ENCODE measurements around the gene PRPF19. TPM values are rescaled to one million over a fixed set of nuclear protein-coding genes. Genes with fewer than 3 reads are reported as not detected.

Gene PRPF19
- total and polyA plus RNA-seq, 2 of the 13 experiments (the other 11 are each of a cell fraction or from before 2014, with no cell fraction given), result 27.4 to 91.1 TPM

DNA sequence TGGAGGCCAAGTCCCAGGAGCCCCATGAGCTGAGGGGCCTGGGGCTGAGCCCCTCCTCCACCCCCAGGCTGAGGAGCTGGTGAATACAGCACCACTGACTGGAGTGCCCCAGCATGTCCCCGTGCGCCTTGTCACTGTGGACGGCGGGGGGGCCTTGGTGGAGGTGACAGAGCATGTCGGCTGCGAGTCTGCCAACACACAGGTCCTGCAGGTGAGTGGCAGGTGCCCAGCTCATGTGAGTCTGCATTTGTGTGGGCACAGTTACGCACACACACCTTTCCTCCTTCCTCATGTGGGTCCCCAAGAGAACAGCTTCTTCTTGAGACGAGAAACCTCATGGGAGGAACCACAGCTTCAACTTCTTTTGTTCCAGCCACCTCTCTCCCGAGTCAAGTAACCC lies 25.5 kb upstream of the PRPF19 start:
- no TSS peak for BruUV-seq (replicated peaks)
- Histone ChIP-seq H3K4me2 (ENCODE audit: low read depth, low read length) (no peak overlapping the region), H3K79me2 (ENCODE audit: insufficient read depth, low read length) (no peaks in the 10 kb centered on the region), H3K27me3 (ENCODE audit: control insufficient read depth in 1 of 2, insufficient read depth in 2 of 2, low read length in 2 of 2) (no peaks in the 10 kb centered on the region), H3K36me3 (replicated peaks in 1 of 2; ENCODE audit: control insufficient read depth in 1 of 2, insufficient read depth in 2 of 2, low read length in 2 of 2) (peaks cover 3 to 4% of the 10 kb centered on the region in 2 experiments; a peak in 3 of 5 replicates), H4K20me1 (ENCODE audit: insufficient read depth, low read length) (no peaks in the 10 kb centered on the region), H2AFZ (ENCODE audit: low read length) (no peak overlapping the region), H3K4me3 (replicated peaks in 1 of 3; ENCODE audit: insufficient read depth in 1 of 3, low read depth in 2 of 3, low read length in 3 of 3) (no peak overlapping the region), H3K4me1 (ENCODE audit: insufficient read depth, low read length) (peaks cover 10% of the 10 kb centered on the region), H3K9me3 (ENCODE audit: low read length) (no peaks in the 10 kb centered on the region), H3K9ac (ENCODE audit: insufficient read depth, low read depth, low read length) (no peak overlapping the region), H3K27ac (ENCODE audit: extremely low read length, insufficient read depth, low read length) (no peak overlapping the region)
- DNase-seq (ENCODE audit: low spot score) (no peak), ATAC-seq (no peak), FAIRE-seq (no peak)
- ChIA-PET POLR2A (no interaction called here), CTCF (ENCODE audit: low intra/inter-chr PET ratio, low total read pairs) (no interaction called here)
- in situ Hi-C loops (cut with HindIII; ENCODE audit: extremely low pct_ligation_motif_present, low pct_unique_long_range_greater_than_20kb), result no loop called here
- no peak for TF ChIP-seq ZNF317 (CRISPR knock-in tag; IDR thresholded peaks at IDR 0.05)
- TF ChIP-seq HMGA1 (CRISPR knock-in tag; conservative IDR thresholded peaks at IDR 0.05), result no peak
- TF ChIP-seq PTBP1 (IDR thresholded peaks at IDR 0.05; ENCODE audit: low read depth, low read length, poor library complexity, severe bottlenecking), result no peak
- TF ChIP-seq ZKSCAN1 (IDR thresholded peaks at IDR 0.05; ENCODE audit: low read length), result no peak
- TF ChIP-seq ZSCAN21 (CRISPR knock-in tag; IDR thresholded peaks at IDR 0.05; ENCODE audit: borderline replicate concordance), result no peak
- no peak for TF ChIP-seq RFX5 (IDR thresholded peaks at IDR 0.05; ENCODE audit: low read depth, low read length)
- TF ChIP-seq FOXA1 (IDR thresholded peaks at IDR 0.05), result no peak
- TF ChIP-seq FOXA1 (CRISPR knock-in tag; IDR thresholded peaks at IDR 0.05), result no peak
- 96% methylated on average over 3 of the region's 9 CpGs for WGBS (ENCODE audit: low lambda C conversion rate)
- intact Hi-C loops (cut with micrococcal nuclease; ENCODE audit: unreplicated experiment), result no loop called here

DNA sequence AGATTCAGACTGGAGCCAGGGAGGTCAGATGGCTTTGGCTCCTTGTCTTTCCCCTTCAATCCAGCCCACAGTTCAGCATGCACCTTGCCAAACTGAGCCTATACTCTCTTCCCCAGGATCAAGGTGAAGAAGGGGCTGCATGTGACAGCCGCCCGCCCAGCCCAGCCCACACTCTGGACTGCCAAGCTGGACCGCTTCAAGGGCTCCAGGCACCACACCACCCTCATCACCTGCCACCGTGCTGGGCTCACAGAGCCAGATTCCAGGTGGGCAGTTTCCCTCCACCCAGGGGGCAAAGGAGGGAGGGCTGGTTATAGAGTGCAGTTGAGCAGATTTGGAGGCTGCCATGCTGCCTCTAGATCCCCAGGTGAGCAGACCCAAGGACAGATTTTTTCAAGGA lies 24.0 kb upstream of the PRPF19 start:
- Histone ChIP-seq H3K9me3 (ENCODE audit: low read length) (no peaks in the 10 kb centered on the region), H3K4me2 (ENCODE audit: low read depth, low read length) (no peak overlapping the region), H3K79me2 (ENCODE audit: insufficient read depth, low read length) (no peaks in the 10 kb centered on the region), H3K9ac (ENCODE audit: insufficient read depth, low read depth, low read length) (no peak overlapping the region), H3K36me3 (replicated peaks in 1 of 2; ENCODE audit: control insufficient read depth in 1 of 2, insufficient read depth in 2 of 2, low read length in 2 of 2) (peaks cover 3 to 4% of the 10 kb centered on the region in 2 experiments; a peak in 3 of 5 replicates), H3K4me3 (replicated peaks in 1 of 3; ENCODE audit: insufficient read depth in 1 of 3, low read depth in 2 of 3, low read length in 3 of 3) (no peak overlapping the region), H3K4me1 (ENCODE audit: insufficient read depth, low read length) (peaks cover 18% of the 10 kb centered on the region), H3K27me3 (ENCODE audit: control insufficient read depth in 1 of 2, insufficient read depth in 2 of 2, low read length in 2 of 2) (no peaks in the 10 kb centered on the region), H3K27ac (ENCODE audit: extremely low read length, insufficient read depth, low read length) (no peak overlapping the region), H4K20me1 (ENCODE audit: insufficient read depth, low read length) (no peaks in the 10 kb centered on the region), H2AFZ (ENCODE audit: low read length) (no peak overlapping the region)
- in situ Hi-C loops (cut with HindIII; ENCODE audit: extremely low pct_ligation_motif_present, low pct_unique_long_range_greater_than_20kb), result no loop called here
- BruUV-seq (replicated peaks), result no TSS peak
- intact Hi-C loops (cut with micrococcal nuclease; ENCODE audit: unreplicated experiment), result no loop called here
- WGBS (ENCODE audit: low lambda C conversion rate), result no CpG with 5 or more reads among the region's 4 CpGs
- FAIRE-seq (no peak), DNase-seq (ENCODE audit: low spot score) (no peak), ATAC-seq (no peak)
- POLR2A ChIA-PET, result interaction anchor here (0.6 to 0.7 kb wide), 2 partner anchors 8 to 10 kb away, joined by 3 read pairs; no protein-coding TSS in a partner anchor
- CTCF ChIA-PET (ENCODE audit: low intra/inter-chr PET ratio, low total read pairs), result no interaction called here
- TF ChIP-seq, protein P1, sequence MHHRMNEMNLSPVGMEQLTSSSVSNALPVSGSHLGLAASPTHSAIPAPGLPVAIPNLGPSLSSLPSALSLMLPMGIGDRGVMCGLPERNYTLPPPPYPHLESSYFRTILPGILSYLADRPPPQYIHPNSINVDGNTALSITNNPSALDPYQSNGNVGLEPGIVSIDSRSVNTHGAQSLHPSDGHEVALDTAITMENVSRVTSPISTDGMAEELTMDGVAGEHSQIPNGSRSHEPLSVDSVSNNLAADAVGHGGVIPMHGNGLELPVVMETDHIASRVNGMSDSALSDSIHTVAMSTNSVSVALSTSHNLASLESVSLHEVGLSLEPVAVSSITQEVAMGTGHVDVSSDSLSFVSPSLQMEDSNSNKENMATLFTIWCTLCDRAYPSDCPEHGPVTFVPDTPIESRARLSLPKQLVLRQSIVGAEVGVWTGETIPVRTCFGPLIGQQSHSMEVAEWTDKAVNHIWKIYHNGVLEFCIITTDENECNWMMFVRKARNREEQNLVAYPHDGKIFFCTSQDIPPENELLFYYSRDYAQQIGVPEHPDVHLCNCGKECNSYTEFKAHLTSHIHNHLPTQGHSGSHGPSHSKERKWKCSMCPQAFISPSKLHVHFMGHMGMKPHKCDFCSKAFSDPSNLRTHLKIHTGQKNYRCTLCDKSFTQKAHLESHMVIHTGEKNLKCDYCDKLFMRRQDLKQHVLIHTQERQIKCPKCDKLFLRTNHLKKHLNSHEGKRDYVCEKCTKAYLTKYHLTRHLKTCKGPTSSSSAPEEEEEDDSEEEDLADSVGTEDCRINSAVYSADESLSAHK (CRISPR knock-in tag; IDR thresholded peaks at IDR 0.05; ENCODE audit: borderline replicate concordance), result no peak
- TF ChIP-seq ZNF460 (CRISPR knock-in tag; IDR thresholded peaks at IDR 0.05; ENCODE audit: borderline replicate concordance) (no peak), ZNF552 (CRISPR knock-in tag; IDR thresholded peaks at IDR 0.05; ENCODE audit: borderline replicate concordance) (no peak), ZNF589 (CRISPR knock-in tag; conservative IDR thresholded peaks at IDR 0.05) (no peak), HNF4A (CRISPR knock-in tag; IDR thresholded peaks at IDR 0.05) (no peak)

Measured in HepG2 (cell line).